OCI-M2 (cell line): Measurements from ENCODE around the gene WWC1.
"Not testable (repeated sequence)": the region's sequence is repeated elsewhere in the genome, so short reads cannot be mapped to it uniquely, and the experiment has no call there.

Source experiments
- DNase-seq: peaks from one replicate; lab custom pipeline; 2025; ENCODE audit not compliant: unreplicated experiment; lab: John Stamatoyannopoulos, UW

Gene WWC1

DNA sequence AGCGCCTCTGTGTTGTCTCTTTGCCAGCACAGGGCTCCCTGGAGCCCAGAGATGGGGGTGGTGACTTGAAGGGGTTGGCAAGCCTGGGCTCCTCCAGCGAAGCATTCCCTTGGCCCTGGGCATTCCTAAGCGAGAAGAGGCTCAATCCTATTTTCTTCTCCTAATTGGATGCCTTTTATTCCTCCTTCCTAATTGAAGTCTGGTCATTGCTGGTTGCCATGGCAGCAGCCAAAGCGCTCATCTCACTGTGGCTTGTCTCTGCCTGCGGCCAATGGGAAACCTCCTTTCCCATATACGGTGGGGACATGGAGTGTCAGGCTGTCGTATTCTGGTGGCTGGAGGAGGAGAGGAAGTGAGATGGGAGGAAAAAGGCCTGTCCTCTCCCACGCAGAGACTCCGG, 142.6 kb downstream of the WWC1 start:
- no peak for DNase-seq

DNA sequence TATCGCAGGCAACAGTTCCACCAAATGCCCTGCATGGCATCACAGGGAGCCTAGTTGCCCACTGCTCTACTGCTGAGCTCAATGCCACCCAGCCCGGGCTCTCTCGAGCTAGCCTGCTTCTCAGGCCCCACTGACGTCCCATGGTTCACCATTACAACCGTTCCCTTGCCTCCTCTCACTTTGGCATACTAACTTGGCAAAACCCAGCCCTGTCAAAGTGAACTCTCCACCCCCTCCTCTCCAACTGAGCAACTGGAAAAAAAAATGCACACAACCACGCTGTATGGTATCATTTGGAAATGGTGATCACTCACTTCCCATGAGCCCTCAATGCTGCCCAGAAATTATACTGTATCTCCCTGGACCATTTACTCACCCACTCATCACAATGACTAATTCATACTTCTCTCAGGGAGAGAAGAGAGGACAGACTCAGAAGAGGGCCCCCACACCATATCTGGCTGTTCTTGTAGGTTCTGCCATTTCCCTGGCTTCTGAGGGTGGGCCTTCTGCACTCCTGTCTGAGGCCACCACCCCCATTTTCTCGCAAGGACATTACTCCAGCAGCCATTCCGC, 143.4 kb downstream of the WWC1 start:
- no peak for DNase-seq

DNA sequence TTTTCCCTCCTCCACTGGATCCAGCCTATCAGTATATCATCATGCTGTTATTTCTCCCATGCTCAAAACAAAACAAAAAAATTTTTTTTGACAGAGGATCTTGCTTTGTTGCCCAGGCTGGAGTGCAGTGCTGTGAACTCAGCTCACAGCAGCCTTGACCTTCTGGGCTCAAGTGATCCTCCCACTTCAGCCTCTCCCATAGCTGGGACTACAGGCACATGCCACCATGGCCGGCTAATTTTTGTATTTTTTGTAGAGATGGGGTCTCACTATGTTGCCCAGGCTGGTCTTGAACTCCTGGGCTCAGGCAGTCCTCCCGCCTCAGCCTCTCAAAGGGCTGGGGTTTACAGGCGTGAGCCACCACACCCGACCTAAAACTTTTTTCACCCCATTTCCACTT, 143.9 kb downstream of the WWC1 start:
- DNase-seq, result not testable (repeated sequence)

DNA sequence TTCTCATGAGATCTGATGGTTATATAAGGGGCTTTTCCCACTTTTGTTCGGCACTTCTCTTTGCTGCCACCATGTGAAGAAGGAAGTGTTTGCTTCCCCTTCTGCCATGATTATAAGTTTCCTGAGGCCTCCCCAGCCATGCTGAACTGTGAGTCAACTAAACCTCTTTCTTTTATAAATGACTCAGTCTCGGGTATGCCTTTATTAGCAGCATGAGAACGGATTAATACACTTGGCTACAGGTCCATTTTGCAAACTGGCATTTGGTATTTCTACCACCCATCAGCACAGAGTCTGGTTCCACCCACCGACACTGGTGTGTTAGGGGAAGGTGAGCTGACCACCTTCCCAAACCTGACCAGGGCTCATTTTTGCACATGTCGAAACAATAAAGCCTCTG, 146.9 kb downstream of the WWC1 start:
- no peak for DNase-seq

DNA sequence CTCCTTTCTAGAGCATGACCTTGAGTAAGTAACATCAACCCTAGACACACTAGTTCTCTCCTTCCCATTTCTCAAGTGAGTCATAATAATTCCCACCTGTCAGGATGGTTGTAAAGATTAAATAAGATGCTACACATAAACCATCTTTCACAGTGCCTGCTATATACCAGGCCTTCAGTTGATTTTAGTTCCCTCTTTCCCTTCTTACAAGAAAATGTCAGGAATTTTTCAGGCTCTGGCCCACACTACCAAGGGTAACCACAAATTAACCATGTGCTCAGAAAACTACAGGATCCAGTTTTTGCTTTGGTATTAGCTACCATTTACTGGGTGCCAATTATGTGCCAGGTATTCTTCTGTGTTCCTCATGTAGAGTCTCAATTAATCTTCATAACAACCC, 152.1 kb downstream of the WWC1 start:
- DNase-seq, result no peak

DNA sequence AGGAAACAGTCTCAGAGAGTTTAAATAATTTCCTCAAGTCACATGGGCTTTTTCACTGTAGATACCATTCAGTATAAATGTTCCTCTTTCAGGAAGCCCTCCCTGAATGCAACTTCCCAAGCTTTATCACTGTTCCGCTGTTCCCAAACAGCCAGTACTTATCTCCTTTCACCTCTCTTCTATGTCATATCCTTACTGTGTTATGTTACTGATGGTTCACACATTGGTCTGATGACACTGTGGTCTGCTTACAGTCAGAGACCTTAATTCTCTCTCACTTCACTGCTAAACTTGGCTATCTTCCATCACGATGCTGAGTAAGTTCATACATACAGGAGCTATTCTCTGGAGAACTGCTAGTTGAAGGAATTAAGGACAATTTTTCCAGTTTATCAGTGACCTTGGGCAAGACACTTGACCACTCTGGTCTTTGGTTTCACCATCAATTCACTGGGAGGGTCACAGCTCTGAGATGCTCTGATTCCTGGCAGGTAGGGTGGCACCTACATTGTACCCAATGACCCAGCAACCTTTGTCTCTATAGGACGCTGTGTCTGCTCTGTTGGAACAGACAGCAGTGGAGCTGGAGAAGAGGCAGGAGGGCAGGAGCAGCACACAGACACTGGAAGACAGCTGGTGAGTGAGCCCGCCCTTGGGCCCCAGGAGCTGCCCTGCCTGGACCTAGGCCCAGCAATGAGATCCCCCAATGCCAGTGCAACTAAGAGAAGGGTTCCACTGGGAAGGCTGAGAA, 152.7 kb downstream of the WWC1 start:
- DNase-seq, result no peak

DNA sequence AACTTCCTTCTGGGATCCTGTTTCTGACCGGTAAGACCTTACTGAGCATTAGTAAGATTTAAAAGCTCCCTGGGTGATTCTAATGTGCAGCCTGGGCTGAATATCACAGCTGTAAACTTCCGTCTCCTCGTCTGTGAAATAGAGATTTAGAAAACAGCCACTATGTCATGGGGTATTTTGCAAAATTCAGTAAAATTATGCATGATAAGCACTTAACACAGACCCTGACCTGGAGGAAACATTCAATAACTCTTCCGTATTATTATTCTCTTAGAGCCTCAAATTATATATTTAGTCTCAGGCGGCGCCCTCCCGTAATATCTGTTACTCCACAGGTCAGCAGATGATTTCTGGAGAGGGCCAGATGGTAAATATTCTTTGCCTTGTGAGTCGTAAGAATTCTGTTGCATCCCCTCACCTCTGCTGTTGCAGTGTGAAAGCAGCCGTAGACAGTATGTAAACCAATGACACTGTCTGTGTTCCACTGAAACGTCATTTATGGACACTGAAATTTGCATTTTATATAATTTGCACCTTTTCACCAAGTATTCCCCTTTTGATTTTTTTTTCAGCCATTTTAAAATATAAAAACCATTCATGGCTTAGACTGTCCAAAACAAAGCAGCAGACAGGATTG, 155.7 kb downstream of the WWC1 start:
- no peak for DNase-seq

DNA sequence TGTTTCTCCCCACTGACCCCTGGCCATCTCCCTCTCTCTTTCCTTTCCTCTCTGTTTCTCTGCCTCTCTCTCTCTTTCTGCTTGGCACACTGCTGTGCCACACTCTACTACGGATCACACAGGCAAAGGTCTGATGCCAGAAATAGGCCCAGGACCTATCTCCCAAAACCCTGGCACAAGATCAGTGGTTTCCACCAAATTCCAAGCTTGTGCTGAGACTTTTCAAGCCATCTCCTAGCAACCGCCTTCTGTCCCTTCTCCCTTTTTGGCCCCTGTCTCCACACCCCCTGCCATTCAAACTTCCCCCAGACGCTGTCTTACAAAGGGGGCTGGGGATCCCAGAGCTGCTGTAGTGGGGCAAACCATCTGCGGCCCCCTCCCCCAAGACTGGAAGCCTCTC, 156.4 kb downstream of the WWC1 start:
- no peak for DNase-seq

DNA sequence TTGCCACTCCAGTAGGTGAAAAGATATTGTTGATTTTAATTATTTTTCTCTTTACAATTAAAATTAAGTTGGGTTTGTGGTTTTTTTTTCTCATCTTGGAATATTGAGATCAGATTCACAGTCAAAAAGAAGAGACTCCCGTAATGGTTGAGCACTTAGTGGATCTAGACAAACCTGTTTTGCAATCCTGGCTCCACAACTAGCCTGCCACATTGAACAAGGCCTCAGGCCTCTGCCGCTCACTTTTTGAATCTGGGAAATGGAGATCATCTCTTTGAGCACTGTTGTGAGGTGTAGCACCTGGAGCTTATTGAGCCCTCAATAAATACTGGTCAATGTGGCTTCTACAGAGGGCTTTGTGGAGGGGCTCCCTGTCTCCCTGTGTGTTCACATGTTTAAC, 157.7 kb downstream of the WWC1 start:
- DNase-seq, result no peak

DNA sequence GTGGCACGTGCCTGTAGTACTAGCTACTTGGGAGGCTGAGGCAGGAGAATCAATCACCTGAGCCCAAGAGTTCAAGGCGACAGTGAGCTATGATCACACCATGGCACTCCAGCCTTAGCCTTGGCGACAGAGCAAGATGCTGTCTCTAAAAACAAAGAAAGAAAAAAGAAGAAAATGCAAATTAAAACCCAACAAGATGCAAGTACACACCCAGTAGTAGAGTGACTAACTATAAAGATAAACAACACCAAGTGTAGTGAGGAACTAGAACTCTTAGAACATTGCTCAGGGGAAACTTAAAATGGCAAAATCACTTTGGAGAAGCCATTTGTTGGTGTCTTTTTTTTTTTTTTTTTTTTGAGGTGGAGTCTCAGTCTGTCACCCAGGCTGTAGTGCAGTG, 160.1 kb downstream of the WWC1 start:
- no peak for DNase-seq

DNA sequence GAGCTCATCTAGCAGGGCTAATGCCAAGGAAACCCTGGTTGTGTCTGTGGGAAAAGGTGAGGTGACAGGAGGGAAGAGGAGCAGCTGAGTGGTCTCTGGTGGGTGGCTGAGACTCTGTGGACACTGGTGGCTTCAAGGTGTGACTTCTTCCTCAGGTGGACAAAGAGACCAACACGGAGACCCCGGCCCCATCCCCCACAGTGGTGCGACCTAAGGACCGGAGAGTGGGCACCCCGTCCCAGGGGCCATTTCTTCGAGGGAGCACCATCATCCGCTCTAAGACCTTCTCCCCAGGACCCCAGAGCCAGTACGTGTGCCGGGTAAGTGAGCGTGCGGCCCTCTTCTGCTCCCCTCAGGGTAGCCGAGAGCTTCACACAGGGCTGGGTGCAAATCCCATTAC, 163.8 kb downstream of the WWC1 start:
- no peak for DNase-seq

DNA sequence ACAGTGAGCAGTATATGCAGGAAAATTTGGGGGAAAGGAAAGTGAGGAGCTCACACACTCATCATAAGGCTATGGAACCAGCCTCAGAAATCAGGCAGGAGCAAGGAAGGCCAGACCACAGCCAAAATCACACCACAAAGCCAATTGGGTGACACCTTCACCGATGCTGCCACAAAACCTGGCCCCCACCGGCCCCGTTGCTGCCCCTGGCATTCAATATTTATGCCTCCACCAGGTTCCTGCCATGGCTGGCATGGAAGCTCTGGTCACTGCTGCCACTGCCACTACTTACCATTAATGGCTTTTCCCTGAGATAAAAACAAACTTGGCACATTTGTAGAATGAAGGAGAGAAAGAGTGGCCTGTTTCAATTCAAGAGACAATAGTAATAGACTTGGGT, 166.1 kb downstream of the WWC1 start:
- no peak for DNase-seq

DNA sequence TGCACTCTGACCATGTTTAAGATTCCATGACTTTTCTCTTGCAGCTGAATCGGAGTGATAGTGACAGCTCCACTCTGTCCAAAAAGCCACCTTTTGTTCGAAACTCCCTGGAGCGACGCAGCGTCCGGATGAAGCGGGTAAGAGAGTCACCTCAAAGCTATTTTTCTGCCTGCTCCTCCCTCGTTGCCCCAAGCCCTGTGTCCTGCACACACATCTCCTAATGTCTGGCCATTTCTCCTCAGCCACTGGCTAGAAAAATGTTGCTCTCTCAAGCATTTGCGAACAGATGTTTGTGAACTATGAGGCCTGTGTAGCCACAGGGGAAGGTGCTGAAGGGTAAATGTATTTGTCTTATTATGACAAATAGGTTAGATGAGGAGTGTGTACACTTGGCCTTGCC, 169.2 kb downstream of the WWC1 start:
- no peak for DNase-seq

DNA sequence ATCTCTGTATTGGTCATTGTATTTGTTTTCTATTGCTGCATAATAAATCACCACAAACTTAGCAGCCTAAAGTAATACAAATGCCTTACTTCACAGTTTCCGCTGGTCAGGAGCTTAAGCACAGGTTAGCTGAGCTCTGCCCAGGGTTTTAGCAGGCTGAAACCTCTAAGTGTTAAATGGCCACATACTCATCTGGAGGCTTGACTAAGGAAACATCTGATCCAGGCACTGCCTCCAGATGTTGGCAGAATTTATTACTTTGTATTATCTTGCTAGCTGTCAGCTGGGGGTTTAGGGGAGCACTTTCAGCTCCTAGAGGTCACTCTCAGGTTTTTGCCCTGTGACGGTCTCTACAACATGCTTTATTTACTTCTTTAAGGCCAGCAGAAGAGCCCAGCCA, 171.6 kb downstream of the WWC1 start:
- no peak for DNase-seq

DNA sequence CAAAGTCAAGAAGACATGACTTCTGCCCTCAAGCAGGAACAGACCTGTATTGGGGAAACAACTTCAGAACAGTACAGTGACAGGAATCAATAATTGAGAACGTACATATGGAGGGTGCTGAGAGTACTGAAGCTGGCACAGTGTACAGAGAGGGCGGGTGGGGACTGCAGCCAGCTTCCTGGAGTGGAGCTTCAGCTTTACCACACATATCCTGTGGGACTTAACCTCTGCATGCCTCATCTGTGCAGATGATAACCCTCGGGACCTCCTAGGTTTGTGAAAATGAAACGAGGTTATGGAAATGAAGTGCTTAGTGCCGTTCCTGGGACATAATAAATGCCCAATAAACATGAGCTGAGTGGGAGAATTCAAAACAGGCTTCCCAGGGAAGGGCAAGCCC, 172.8 kb downstream of the WWC1 start:
- DNase-seq, result no peak

DNA sequence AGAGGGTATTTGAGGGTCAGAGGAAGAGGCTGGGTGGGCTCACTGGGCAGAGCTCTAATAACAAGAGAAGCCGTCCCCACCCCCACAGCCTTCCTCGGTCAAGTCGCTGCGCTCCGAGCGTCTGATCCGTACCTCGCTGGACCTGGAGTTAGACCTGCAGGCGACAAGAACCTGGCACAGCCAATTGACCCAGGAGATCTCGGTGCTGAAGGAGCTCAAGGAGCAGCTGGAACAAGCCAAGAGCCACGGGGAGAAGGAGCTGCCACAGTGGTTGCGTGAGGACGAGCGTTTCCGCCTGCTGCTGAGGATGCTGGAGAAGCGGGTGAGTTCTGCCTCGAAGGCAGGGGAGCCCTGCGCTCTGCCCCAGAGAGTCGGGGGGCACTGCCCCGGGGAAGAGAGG, 173.2 kb downstream of the WWC1 start:
- no peak for DNase-seq

DNA sequence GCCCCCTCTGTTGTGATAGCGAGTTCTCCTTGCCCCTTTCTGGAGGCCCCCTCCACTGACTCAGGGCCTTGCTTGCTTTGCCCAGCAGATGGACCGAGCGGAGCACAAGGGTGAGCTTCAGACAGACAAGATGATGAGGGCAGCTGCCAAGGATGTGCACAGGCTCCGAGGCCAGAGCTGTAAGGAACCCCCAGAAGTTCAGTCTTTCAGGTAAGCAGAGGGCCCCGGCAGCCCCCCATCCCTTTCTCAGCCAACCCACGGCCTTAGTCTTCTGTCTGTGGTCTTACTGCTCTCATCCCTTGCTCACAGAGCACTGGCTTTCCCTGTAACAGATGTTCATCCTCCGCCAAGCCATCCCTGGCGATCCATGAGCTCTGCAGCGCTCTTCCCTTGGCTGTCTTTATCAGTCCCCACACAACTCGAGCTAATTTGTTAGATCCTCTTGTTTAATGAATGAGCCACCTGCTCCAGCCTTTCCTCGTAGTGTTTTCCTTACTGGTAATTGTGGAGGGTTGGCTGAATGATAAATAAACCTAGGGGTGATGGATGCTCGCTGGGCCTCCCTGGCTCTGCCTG, 176.4 kb downstream of the WWC1 start:
- DNase-seq, result no peak

DNA sequence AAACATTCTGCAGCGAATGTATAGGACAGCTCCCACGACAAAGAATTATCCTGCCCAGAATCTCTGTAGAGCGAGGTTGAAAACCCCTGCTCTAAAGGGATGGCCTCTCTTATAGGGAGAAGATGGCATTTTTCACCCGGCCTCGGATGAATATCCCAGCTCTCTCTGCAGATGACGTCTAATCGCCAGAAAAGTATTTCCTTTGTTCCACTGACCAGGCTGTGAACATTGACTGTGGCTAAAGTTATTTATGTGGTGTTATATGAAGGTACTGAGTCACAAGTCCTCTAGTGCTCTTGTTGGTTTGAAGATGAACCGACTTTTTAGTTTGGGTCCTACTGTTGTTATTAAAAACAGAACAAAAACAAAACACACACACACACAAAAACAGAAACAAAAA, 177.4 kb downstream of the WWC1 start:
- DNase-seq, result no peak

DNA sequence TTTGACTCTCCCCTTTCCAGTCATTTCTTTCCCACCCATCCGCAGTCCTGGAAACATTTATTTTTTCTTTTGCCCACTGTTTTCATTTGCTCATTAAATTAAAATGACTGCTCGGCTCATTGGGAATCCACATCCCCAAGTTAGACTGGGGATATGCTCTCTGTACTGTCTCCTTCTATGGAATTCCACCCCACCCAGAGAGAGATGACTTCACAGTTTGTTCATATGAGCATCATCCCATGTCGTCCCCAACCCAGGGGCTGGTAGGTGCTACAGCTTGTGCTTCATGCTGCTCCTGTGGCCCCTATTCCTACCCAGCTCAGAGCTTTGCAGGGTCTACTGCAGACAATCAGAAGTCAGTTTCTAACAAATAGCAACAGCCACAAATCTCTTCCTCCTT, 178.4 kb downstream of the WWC1 start:
- no peak for DNase-seq

DNA sequence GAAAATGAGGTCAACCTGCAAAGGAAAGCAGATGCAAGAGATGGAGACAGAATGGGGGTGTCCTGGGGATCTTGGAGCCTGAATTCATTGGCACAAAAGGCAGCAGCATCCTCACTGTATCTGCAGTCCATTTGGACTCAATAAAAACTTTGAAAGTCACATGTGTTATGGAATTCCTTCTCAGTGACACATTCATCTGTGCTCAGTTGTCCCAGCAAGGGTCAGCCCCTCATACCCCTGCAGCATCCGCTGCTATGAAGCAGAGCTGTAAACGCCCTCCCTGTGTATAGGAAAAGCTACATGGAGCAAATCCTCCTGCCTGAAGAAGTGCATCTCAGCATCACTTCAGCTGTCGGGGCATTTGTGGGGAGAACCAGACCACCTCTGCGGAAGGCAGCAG, 180.3 kb downstream of the WWC1 start:
- no peak for DNase-seq

DNA sequence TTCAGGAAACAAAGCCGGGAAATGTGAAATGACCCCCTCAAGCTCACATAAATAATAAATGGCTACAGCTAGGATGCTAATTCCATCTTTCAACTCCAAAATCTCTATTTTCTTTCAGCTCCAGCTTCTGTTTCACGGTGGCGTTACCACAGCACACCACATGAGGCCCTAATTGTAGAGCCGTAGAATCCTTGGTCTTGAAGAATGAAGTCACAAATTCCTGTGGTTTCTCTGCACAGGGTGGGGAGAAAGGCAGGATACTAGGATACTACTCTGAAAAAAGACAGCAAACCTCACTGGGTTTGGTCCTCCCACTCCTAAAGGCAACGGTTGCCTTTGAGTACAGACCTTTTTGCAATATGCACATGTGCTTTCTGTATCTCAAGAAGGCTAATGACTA, 180.9 kb downstream of the WWC1 start:
- DNase-seq, result no peak

DNA sequence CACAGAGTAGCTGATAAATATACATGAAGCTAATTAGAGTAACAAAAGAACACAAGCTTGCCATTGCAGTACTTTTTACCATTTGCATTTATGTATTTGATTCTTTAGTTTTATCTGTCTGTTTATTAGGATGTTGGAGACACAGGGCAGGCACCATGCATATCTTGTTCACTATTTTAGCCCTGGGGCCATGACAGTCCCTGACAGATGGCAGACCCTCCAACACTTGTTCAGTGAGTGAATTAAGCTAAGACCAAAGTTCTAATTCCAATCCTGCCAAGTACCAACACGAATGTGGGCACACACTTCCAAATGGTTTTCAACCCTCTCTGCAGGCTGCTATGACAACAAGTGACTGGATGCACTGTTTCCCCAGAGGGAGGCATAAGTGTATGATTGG, 182.9 kb downstream of the WWC1 start:
- no peak for DNase-seq
